C1 segment of cervical spinal cord (tissue), 14 donors: ENCODE measurements around the gene PDXK.
A peak's percentile ranks its signal among the peaks of the same experiment; 100 is the strongest.

ENCODE experiments used
- DNase-seq, 14 donors: peaks; one replicate each; lab custom pipeline; 2025; lab: John Stamatoyannopoulos, UW

Gene PDXK

GRCh38 chr21:43723648-43724047 is 4.7 kb downstream of the PDXK start:
- no peak for DNase-seq

- peak in 5 of 14 donors; percentile 25 to 66 (median 62) for DNase-seq
These were observed 8.0 kb downstream of the PDXK start for GRCh38 chr21:43726686-43727518.

- DNase-seq: peak in 8 of 14 donors; percentile 32 to 66 (median 51)
These were observed 8.7 kb downstream of the PDXK start for GRCh38 chr21:43727519-43728153.

- peak in 1 of 14 donors; percentile 35 for DNase-seq
These were observed 9.2 kb downstream of the PDXK start for GRCh38 chr21:43728154-43728466.

- DNase-seq: peak; percentile 49 to 95 (median 80)
These were observed 9.8 kb downstream of the PDXK start for GRCh38 chr21:43728467-43729390.

GRCh38 chr21:43731476-43731875 is 12.5 kb downstream of the PDXK start:
- peak in 2 of 14 donors; percentile 45 to 52 for DNase-seq

GRCh38 chr21:43731891-43732711 is 13.2 kb downstream of the PDXK start:
- peak in 6 of 14 donors; percentile 42 to 73 (median 59) for DNase-seq

- no peak for DNase-seq
These were observed 14.1 kb downstream of the PDXK start for GRCh38 chr21:43733060-43733459.

- peak in 1 of 14 donors; percentile 70 for DNase-seq
These were observed 14.7 kb downstream of the PDXK start for GRCh38 chr21:43733529-43734071.

- DNase-seq: no peak
These were observed 15.4 kb downstream of the PDXK start for GRCh38 chr21:43734131-43734927.

GRCh38 chr21:43734928-43735229 is 15.9 kb downstream of the PDXK start:
- peak in 4 of 14 donors; percentile 23 to 70 (median 40) for DNase-seq

- DNase-seq: no peak
These were observed 16.5 kb downstream of the PDXK start for GRCh38 chr21:43735236-43736091.

- DNase-seq: no peak
These were observed 17.4 kb downstream of the PDXK start for GRCh38 chr21:43736224-43736883.

GRCh38 chr21:43737158-43737950 is 18.4 kb downstream of the PDXK start:
- DNase-seq: no peak

GRCh38 chr21:43739621-43740435 is 20.9 kb downstream of the PDXK start:
- DNase-seq: peak in 1 of 14 donors; percentile 74

GRCh38 chr21:43740497-43741156 is 21.7 kb downstream of the PDXK start:
- DNase-seq: peak in 9 of 14 donors; percentile 10 to 88 (median 59)
